Activated CD8-positive, alpha-beta memory T cell treated with anti-CD3 and anti-CD28 coated beads for 24 hours (primary cell): ENCODE measurements around the gene SLC51A.
"Not testable (repeated sequence)": the region's sequence is repeated elsewhere in the genome, so short reads cannot be mapped to it uniquely, and the experiment has no call there.

Source experiments
- DNase-seq: peaks from one replicate; pipeline ENCODE4 v3.0.0-alpha.2; 2020

The SLC51A gene

GRCh38 chr3:196216089-196216564, at the start of gene SLC51A:
Gene SLC51A, plus strand, starts transcription at chr3:196216534. Its CDS starts 179 bp downstream, at chr3:196216713.
- no peak for DNase-seq

- DNase-seq: no peak
Measured at GRCh38 chr3:196166741-196167140, 49.6 kb upstream of the SLC51A start.

- no peak for DNase-seq
Measured at GRCh38 chr3:196168808-196169391, 47.4 kb upstream of the SLC51A start.

- no peak for DNase-seq
Measured at GRCh38 chr3:196169836-196170240, 46.5 kb upstream of the SLC51A start.

DNA sequence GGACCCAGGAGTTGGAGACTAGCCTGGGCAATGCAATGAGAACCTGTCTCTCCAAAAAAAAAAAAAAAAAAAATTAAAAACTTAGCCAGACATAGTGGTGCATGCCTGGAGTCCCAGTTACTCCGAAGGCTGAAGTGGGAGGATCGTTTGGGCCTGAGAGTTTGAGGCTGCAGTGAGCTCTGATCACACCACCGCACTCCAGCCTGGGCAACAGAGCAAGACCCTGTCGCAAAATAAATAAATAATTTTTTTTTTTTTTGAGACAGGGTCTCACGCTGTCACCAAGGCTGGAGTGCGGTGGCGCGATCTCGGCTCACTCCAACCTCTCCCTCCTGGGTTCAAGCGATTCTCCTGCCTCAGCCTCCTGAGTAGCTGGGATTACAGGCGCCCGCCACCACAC, 46.0 kb upstream of the SLC51A start:
- DNase-seq: not testable (repeated sequence)

DNA sequence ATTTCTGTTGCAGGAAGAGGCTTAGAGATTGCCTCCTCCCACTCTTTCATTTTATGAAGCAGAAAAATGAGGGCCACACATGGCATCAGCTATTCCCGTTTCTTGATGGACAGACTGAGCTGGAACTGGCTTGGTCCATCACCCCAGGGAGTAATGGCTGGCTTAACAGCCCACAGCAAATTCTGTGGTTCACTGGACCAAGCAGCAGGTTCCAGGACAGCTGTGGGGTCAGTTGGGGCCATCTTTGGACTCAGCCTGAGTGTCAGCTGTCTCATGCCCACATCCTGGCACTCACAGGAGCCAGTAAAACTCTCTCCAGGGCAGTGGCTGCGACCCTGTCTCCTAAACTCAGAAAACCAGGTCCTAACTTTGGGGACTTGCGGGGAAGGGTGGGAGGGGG, 41.7 kb upstream of the SLC51A start:
- no peak for DNase-seq

GRCh38 chr3:196175116-196175625, 41.2 kb upstream of the SLC51A start:
- DNase-seq: no peak

DNA sequence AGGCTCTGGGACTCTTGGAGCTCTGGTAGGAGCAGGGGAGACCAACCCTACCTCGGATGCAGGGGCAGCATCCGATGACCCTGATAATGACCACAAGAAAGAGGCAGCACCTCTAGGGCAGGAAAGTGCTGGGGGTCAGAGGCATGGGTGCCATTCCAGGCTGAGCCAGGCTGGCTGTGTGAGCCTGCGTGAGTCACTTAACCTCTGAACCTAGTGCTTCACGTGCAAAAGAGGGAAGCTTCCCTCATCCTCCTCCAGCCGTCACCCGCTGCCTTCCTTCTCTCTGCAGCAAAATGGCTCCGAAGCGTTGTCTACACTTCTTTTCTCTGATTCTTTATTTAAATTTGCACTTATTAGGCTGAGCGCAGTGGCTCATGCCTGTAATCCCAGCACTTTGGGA, 40.6 kb upstream of the SLC51A start:
- DNase-seq: no peak

GRCh38 chr3:196177567-196177966, 38.8 kb upstream of the SLC51A start:
- no peak for DNase-seq

- DNase-seq: no peak
Measured at GRCh38 chr3:196177967-196178366, 38.4 kb upstream of the SLC51A start.

- DNase-seq: no peak
Measured at GRCh38 chr3:196178993-196179379, 37.3 kb upstream of the SLC51A start.

DNA sequence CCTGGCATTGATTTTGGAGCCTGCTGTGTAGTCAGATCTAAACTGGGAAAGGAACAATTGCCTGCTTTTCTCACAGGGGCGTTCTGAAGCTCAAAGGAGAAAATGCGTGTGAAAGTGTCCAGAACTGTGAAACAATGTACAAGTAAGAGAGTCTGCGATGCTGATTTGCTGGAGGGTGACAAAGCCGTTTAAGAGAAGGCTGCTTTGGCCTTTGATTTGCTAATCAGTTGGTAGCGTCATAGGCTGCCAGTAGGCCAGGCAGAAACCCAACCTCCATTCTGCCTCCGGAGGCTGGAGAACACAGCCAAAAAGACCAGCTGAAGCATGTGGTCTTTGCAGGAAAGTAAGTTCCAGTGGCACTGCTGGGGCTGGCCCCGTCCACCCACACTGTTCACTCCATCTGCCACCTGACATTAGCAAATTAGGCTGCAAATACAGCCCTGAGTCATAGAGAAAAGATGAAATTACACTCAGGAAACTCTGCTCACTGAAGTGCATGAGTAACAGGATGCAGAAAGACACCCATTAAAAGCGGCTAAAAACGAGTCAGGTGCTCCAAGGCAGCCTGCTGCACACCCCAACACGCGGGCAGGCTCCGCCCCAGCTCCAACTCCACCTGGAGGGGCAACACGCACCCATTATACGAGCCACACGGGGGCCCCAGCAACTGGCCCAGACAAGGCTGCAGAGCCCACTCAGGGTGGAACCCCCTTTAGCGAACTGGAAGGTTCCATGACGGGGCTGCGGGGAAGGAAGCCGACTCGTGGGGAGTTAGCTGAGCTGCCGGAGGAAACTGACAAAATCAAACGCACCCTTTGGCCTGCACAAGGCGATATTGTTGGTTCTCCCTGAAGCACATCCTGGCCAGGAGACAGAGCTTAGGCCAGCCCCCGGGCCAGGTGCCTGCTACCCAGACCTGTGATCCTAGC, 36.7 kb upstream of the SLC51A start:
- DNase-seq: peak; percentile 92

GRCh38 chr3:196180346-196180745, 36.0 kb upstream of the SLC51A start:
- no peak for DNase-seq

DNA sequence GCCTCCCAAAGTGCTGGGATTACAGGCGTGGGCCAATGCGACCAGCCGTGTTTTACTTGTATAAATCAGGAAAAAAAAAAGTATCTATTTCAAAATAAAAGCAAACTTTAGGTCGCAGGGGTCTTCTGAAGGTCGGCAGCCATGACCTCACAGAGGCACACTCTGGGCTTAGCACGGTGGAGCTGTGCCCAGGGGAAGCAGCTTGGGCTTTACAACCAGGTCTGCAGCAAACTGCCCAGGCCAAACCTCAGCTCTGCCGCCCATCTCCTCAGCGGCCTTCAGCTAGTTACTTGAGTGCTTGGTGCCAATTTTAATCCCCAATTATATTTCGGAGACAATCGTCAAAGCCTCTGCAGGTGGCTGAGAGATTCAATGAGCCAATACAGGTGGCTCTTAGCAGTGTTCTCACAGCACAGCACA, 35.2 kb upstream of the SLC51A start:
- DNase-seq: no peak

DNA sequence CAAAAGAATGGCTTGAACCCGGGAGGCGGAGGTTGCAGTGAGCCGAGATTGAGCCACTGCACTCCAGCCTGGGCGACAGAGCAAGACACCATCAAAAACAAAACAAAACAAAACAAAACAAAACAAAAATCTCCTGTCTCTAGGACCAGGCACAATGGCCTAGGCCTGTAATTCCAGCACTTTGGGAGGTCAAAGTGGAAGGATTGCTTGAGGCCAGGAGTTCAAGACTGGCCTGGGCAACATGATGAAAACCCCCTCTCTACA, 32.2 kb upstream of the SLC51A start:
- DNase-seq: not testable (repeated sequence)

DNA sequence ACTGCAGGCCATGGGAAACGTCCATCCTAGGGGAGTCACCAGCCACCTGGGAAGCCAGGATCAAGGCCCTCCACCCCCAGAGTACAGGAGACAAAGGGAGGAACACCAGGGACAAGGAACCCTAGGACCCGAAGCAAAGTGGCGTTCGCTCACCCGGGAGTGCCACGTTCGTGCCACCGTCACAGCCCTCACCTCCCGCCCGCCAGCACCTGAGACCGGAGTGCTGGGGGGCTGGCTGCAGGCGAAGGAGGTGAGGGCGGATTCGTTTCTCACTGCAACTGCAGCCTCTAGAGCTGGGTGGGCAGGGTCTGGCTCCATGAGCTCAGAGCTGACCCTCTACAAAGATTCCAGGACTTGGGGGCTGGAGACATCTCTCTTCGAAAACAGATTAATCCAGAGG, 31.5 kb upstream of the SLC51A start:
- no peak for DNase-seq

- no peak for DNase-seq
Measured at GRCh38 chr3:196186651-196187573, 29.4 kb upstream of the SLC51A start.

- DNase-seq: no peak
Measured at GRCh38 chr3:196189566-196190347, 26.6 kb upstream of the SLC51A start.

- DNase-seq: peak; percentile 79
Measured at GRCh38 chr3:196192036-196192523, 24.3 kb upstream of the SLC51A start.

DNA sequence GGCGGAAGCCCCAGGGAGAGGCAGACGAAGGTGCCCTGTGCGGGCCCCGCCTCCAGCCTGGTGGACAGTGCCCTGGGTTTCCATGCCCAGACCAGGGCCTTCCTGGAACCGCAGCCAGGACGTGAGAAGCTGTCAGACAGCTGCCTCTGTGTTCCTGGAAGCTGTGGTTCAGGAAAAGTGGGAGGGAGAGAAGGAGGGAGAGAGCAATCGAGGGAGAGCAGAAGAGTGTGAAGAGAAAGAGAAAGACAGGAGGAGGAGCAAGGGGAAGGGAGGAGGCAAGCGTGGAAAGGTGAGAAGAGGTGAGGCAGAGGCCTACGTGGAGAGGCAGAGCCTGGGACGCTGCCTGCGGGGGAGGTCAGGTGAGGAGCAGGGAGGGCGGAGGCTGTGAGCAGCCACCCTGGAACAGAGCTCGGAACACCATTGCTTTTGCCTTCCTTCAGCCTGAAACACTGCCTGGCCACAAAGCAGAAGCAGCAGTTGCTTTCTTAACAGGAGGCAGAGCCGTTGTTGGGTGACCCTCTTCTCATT, 23.7 kb upstream of the SLC51A start:
- no peak for DNase-seq

DNA sequence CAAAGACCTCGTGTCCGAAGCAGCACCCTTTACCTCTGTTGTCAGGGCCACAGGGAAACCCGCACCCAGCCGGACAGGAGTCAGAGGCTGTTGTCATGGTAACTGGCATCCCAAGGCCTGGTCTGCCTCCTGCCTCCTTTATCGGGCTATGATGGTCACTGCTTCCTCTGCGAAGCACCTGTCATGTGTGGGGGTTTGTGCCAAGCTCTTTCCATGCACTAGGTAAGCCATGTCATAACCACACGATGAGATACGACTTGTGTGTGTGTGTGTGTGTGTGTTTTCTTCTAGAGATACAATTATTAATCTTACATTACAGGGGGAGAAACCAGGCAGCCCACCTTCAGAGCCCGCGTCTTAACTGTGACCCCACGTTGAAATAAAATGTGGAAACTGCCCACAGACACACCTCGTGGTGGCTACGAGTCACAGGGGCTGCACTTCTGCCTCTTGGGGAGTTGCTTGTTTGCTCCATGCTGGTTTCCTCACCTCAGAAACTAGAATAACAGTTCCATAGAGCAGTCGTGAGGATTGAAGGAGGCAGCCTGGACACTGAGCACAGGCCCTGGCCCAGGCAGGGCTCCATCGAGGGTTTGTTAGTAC, 23.1 kb upstream of the SLC51A start:
- no peak for DNase-seq
